Activated T-cell treated with anti-CD3 and anti-CD28 coated beads for 48 hours (primary cell): ENCODE measurements around the gene SSNA1.

Experiments
- DNase-seq: peaks from one replicate; pipeline ENCODE4 v3.0.0-alpha.2; 2020; ENCODE audit warnings: low read depth

Gene SSNA1

DNA sequence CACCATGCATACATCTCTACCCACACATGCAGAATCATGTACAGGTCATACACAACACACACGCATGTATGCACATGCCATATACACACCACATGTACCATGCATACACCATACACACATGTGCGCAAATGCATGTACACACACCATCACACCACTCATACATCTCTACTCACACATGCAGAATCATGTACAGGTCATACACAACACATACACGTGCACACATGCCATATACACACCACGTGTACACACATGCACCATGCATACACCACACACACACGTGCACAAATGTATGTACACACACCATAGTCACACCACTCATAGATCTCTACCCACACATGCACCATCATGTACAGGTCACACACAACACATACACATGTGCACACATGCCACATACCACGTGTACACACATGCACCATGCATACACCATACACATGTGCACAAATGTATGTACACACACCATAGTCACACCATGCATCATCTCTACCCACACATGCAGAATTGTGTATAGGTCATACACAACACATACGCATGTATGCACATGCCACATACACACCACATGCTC lies 35.6 kb upstream of the SSNA1 start:
- DNase-seq = no peak

DNA sequence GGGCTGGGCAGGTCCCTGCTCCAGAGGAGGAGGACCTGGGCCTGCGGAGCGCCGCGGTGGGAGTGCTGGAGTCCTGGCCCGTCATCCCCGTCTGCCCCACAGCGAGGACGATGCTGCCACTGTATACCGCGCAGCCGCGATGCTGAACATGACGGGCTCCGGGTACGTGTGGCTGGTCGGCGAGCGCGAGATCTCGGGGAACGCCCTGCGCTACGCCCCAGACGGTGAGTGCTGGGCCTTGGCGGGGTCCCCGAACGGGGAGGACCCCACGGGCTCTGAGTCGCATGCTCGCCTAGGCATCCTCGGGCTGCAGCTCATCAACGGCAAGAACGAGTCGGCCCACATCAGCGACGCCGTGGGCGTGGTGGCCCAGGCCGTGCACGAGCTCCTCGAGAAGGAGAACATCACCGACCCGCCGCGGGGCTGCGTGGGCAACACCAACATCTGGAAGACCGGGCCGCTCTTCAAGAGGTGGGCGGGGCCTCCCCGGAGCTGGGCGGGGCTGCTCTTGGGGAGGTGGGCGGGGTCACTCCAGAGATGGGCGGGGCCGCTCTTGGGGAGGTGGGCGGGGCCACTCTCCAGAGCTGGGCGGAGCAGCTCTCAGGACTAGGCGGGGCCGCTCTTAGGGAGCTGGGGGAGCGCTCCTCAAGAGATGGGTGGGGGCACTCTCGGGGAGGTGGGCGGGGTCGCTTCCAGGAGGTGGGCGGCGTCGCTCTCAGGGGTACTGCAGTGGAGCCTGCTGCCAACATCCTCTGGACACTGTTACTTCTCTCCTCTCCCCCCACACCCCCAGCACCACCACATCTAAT lies 31.7 kb upstream of the SSNA1 start:
- DNase-seq = peak; percentile 61

DNA sequence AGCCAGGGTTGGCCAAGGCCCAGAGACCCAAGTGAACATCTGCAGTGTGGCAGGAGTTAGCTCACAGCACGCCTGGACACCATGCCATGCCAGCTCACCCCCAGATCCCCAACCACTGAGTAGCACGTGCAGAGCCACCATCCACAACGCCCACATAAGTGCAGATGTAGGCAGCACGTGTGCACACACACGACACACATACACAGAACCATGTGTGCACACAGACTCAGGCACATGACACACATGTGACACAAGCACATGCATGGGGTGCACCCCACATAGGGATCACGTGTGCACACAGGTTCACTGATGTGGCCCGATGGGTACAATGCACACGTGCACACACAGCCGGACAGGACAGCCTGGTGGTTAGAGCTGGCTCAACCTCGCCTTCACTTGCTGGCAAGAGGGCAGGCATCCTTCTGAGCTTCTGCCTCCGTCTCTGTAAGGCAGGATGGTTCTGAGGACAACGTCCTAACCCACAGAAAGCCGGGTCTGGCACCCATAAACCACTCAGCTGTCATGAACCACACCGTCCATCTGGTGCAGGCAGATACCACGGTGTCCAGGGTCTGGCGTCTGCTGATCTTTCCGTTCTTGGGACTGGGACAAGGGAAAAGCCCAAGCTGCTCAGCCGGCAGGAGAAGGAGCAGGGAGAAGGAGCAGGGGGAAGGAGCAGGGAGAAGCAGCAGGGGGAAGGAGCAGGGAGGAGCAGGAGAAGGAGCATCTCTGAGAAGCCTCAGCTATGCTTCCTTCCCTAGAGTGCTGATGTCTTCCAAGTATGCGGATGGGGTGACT lies 30.7 kb upstream of the SSNA1 start:
- DNase-seq = no peak

DNA sequence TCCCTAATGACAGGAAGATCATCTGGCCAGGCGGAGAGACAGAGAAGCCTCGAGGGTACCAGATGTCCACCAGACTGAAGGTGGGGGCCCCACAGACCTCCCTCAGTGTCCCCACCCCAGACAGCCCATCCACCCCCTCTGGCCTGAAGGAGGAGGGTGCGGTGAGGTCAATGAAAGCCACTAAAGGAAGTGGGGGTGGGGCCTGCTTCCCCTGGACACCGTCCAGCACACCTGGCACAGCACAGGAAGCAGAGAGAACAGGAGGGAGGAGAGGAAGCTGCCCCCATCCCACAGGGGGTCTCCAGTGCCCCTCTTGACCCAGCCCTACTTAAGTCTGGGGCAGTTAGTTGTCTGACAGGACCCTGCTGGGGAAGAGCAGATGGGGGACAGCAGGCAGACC lies 29.9 kb upstream of the SSNA1 start:
- no peak for DNase-seq

DNA sequence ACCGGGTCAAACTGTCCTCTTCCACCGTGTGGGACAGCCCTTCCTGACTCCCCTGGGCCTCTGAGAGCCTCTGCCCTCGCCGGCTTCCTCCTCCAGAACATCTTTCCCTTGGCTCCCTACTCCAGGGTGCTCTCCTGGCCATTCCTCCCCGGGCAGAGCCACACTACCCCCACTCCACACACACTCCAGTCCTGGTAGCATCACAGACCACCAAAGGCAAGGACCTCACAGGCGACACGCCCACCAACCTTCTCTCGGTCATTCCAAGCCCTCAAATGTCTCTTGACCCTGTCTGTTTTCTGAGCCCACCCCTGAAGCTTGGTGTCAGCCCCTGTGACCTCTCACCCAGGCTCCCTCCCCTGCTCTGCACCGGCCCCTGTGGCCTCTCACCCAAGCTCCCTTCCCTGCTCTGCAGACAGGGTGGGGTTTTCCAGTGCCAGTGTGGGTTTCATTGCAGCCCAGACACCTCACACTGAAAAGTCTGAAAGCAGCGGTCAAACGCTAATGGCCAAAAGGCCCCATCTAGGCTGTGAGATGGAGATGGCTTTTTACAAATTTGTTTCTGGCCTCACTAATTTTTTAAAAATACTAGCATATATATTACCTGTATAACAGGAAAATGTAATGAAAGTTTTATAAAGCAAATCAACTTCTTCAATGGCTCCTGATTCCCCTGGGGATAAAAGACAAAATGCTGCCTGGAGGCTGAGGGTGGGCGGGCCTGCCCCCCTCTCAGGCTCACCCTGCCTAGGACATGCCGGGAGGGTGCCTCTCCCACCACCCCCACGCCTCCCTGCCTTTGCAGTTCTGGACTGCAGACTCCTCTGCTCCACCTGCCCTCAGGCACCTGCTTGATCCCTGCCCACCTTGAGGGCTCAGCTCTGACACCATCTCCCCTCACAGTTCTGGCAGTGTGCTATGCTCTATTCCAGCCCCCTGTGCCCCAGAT lies 29.1 kb upstream of the SSNA1 start:
- DNase-seq = no peak

DNA sequence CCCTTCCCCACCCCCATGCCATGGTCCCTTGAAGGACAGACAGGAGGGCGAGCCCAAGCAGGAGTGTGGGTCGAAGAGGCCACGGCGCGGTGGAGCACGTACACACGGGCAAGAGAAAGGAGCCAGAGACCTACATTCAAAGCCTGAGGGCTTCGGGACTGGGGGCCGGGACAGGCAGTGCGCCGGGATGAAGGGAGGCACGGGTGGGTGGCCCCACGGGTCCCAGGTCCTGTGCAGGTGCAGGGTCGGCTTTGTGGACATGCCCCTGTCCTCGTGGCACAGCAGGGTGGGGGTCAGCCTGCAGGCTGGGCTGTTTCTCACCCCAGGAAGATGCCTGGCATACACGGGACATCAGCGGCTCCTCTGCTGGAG lies 28.4 kb upstream of the SSNA1 start:
- no peak for DNase-seq

DNA sequence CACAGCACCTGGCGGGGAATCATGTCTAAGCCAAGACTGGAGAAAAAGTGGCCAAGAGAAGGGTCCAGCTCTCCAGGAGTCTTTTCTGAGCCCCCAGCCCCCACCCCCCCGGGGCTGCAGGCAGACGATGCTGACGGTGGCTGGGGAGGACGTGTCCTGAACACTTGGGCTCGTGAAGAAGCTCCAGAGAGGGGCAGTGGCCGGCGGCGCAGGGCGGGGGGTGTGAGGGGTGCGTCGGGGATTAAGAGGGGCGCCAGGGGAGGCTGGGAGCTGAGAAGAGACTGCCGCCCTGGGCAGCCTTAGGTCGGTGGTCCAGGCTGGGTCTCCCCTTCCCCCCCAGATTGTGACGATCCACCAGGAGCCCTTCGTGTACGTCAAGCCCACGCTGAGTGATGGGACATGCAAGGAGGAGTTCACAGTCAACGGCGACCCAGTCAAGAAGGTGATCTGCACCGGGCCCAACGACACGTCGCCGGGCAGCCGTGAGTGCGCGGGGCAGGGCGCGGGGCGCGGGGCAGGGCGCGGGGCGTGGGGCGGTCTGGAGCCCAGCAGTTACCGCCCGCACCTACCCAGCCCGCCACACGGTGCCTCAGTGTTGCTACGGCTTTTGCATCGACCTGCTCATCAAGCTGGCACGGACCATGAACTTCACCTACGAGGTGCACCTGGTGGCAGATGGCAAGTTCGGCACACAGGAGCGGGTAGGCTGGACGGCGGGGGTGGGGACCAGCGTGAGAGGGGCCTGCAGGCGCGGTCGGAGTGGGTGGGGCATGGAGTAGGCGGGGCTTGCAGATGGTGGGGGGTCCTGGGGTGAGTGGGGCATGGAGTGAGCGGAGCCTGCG lies 27.5 kb upstream of the SSNA1 start:
- DNase-seq = no peak

DNA sequence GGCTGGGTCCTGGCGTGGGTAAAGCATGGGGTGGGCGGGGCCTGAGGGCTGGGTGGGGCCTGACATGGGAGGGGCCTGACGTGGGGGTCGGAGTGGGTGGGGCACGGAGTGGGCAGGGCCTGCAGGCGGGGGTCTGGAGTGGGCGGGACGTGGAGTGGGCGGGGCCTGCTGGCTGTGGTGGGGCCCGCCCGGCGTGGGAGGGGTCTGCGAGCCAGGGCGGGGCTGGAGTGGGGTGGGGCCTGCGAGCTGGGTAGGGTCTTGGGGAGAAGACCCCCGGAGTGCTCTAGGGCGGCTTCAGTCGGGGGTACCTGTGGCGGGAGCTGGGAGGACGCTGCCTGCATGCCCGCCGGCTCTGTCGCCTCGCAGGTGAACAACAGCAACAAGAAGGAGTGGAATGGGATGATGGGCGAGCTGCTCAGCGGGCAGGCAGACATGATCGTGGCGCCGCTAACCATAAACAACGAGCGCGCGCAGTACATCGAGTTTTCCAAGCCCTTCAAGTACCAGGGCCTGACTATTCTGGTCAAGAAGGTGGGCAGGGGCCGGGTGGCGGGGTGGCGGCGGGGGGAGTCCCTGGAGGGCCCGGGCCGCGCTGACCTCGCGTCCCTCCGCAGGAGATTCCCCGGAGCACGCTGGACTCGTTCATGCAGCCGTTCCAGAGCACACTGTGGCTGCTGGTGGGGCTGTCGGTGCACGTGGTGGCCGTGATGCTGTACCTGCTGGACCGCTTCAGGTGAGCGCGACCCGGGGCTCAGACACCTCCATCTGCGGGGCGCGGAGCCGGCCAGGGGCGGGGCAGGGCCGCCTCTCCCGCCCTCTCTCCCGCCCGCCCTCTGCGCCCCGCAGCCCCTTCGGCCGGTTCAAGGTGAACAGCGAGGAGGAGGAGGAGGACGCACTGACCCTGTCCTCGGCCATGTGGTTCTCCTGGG lies 26.7 kb upstream of the SSNA1 start:
- DNase-seq = no peak

DNA sequence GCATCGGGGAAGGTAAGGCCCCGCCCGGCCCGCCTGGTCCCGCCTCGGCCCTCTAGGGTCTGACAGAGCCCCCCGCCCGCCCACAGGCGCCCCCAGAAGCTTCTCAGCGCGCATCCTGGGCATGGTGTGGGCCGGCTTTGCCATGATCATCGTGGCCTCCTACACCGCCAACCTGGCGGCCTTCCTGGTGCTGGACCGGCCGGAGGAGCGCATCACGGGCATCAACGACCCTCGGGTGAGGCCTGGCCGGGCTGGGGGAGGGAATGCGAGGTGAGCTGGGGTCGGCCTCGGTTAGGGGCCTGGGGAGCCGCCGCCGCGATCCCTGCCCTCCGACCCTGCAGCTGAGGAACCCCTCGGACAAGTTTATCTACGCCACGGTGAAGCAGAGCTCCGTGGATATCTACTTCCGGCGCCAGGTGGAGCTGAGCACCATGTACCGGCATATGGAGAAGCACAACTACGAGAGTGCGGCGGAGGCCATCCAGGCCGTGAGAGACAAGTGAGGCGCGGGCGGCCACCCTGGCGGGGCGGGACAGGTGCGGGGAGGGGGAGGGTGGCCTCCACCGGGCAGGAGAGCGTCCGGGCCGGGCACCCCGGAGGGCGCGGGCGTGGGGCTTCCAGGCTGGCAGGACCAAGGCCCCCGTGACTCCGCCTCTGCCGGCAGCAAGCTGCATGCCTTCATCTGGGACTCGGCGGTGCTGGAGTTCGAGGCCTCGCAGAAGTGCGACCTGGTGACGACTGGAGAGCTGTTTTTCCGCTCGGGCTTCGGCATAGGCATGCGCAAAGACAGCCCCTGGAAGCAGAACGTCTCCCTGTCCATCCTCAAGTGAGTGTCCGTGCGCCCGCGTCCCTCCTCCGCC lies 25.7 kb upstream of the SSNA1 start:
- no peak for DNase-seq

DNA sequence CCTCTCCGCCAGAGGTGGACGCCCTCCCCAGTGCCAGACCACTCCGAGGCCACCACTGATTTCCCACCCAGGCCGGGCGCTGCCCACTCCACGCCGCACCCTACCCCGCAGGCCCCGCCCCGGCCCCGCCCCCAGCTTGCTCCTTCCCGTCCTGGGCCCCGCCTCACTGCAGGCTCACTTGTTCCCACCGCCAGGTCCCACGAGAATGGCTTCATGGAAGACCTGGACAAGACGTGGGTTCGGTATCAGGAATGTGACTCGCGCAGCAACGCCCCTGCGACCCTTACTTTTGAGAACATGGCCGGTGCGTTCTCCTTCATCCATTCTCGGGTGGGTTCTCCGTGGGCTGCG lies 25.1 kb upstream of the SSNA1 start:
- no peak for DNase-seq

DNA sequence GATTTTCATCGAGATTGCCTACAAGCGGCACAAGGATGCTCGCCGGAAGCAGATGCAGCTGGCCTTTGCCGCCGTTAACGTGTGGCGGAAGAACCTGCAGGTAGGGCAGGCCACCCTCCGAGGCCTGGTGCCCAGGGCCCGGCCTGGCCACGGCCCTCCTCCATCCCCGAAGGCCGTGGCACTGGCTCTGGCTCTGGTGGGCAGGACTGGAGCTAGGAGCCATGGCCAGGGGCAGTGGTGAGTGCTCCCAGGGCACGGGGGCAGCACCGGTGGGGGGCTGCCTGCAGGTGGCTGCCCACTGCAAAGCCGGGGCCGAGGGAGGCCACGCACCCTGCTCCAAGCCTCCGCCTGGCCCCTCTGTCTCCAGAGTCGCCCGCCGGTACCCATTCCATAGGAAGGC lies 24.7 kb upstream of the SSNA1 start:
- DNase-seq = no peak

DNA sequence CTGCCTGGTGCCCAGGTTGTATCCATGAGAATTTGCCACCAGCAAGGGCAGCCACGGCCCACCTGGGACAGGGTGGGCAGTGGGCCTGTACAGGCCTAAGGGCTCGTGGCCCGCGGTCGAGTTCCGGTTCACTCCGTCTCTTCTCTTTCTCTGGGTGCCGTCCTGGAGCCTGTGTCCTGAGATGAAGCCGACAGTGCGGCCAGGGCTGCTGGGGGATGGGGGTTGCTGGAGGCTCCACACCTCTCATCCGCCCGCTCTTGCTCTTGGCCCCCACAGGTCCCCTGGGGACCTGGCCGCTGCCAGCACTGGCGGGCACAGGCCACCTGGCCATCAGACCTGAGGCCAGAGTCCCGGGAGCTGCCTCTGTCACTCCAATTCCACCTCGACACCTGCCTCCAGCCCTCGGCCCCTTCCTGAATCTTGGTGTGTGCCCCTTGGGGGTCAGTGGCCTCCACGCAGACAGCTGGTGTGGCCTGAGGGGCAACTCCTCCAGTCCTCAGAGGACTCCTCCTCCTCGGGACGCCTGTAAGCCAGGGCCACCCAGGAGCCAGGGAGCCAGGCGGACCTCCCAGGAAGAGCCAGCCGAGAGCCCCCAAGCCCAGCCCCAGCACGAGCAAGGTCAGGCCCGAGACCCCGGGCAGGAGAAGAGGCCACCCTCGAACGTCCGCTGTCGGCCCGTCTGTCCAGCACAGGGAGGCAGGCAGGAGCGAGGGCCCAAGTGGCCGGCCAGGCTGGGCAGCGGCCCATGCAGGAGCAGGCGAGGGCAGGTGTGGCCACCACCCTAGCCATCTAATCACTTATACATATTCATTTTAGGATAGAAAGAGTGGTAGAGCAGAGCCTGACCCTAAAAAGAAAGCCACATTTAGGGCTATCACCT lies 23.9 kb upstream of the SSNA1 start:
- no peak for DNase-seq

DNA sequence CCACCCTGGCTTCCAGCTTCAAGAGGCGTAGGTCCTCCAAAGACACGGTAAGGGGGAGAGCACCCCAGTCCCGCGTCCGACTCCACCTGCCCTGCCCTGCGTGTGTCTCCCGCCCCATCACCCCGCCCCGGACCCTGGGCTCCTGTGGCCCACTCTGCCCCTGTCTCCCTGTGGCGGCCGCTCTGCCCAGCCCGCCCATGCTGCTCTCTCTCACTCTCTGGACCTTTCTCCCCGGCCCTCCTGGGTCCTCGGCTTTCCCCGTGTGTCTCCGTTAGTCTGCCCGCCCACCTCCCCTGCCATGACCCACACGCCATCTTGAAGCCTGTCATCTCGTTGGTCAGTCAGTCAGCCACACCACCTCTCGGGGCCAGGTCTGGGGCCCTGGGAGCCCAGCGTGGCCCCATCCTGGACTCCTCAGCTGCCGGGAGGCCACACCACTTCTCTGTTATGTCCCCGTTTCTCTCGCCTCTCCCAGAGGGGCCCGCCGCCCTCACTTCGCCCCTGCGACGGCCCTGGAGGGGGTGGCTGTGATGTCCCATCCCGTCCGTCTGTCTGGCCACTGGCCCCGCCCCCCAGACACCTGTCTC lies 23.1 kb upstream of the SSNA1 start:
- no peak for DNase-seq

DNA sequence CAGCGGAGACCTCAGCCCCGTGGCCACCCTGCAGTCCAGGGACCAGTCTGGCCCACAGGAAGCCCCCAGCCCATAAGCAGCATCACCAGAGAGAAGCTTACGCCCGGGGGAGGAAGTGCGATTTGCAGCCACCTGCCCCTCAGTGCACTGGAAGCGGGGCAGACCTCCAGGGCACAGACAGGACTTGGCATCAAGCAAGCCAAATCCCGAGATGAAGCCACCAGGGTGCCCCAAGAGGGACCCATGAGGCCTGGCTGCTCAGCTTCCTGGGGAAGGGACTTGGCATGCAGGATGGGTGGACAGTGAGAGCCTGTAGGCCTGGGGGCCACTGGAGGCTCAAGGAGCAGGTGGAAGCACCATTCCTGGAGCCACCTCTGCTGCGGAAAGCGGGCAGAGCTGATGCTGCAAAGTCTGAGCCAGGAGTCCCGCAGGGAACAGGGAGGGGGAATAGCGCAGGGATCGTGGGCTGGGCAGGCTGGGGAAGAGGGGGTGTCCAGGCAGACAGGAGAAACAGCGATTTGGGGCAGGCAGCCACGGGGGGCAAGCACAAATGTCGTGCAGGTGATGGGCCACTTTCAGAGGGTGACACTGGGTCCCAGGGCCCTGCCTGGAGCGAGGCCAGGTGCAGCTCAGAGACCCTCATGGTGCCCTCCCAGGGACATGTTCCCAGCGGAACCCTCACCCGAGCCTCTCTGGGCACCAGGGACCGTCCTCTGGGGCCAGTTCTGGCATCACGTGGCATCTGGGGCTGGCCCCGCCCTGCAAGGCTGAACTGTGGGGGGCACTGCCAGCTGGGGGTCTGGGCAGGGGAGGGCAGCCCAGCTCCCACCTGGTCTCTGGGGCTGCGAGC lies 21.9 kb upstream of the SSNA1 start:
- no peak for DNase-seq

DNA sequence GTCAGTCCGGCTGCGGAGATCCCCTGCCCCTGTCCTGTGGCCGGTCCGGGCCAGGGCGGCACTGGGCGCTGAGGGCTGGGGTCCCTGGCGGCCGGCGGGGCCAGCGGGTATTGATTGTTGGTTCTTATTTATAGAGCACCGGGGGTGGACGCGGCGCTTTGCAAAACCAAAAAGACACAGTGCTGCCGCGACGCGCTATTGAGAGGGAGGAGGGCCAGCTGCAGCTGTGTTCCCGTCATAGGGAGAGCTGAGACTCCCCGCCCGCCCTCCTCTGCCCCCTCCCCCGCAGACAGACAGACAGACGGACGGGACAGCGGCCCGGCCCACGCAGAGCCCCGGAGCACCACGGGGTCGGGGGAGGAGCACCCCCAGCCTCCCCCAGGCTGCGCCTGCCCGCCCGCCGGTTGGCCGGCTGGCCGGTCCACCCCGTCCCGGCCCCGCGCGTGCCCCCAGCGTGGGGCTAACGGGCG lies 21.2 kb upstream of the SSNA1 start:
- no peak for DNase-seq

DNA sequence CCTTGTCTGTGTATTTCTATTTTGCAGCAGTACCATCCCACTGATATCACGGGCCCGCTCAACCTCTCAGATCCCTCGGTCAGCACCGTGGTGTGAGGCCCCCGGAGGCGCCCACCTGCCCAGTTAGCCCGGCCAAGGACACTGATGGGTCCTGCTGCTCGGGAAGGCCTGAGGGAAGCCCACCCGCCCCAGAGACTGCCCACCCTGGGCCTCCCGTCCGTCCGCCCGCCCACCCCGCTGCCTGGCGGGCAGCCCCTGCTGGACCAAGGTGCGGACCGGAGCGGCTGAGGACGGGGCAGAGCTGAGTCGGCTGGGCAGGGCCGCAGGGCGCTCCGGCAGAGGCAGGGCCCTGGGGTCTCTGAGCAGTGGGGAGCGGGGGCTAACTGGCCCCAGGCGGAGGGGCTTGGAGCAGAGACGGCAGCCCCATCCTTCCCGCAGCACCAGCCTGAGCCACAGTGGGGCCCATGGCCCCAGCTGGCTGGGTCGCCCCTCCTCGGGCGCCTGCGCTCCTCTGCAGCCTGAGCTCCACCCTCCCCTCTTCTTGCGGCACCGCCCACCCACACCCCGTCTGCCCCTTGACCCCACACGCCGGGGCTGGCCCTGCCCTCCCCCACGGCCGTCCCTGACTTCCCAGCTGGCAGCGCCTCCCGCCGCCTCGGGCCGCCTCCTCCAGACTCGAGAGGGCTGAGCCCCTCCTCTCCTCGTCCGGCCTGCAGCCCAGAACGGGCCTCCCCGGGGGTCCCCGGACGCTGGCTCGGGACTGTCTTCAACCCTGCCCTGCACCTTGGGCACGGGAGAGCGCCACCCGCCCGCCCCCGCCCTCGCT lies 20.5 kb upstream of the SSNA1 start:
- DNase-seq = no peak
